ENCODE data around the gene TPRN. TPM values are rescaled to one million over a fixed set of nuclear protein-coding genes. Genes with fewer than 3 reads are reported as not detected.

TPRN gene
- total and polyA plus RNA-seq, 9 of the 15 experiments (the other 6 are each of a cell fraction or from before 2014, with no cell fraction given) = 0.31 to 31.9 (median 4.4) TPM

- ChIA-PET POLR2A (interaction anchor here (0.5 to 1.3 kb wide), 4 partner anchors 9 to 101 kb away, joined by 3 to 5 read pairs (median 4); no protein-coding TSS in a partner anchor), CTCF (ENCODE audit: low intra/inter-chr PET ratio) (no interaction called here)
- DNase-seq (ENCODE audit: extremely low read depth in 1 of 4, low spot score in 3 of 4) (peak in 2 of 4 experiments; percentile 38 to 49), ATAC-seq (no peak), FAIRE-seq (no peak)
- TF ChIP-seq TAL1 (IDR thresholded peaks at IDR 0.05) (peak; percentile 27; the same call in 1 of the 2 replicates), AFF4 (CRISPR knock-in tag; IDR thresholded peaks at IDR 0.05) (no peak), JUNB (CRISPR knock-in tag; conservative IDR thresholded peaks at IDR 0.05) (no peak), ZNF79 (CRISPR knock-in tag; IDR thresholded peaks at IDR 0.05; ENCODE audit: low read depth) (no peak), CBFA2T2 (conservative IDR thresholded peaks at IDR 0.05) (peak; percentile 44), MIER1 (IDR thresholded peaks at IDR 0.05; ENCODE audit: low read depth) (no peak), MYC (IDR thresholded peaks at IDR 0.05; ENCODE audit: low read depth, low read length) (no peak), MYC (CRISPR knock-in tag; IDR thresholded peaks at IDR 0.05; ENCODE audit: borderline replicate concordance, low read depth) (no peak), ILK (tag; IDR thresholded peaks at IDR 0.05; ENCODE audit: borderline replicate concordance, low read depth) (no peak), TEAD4 (IDR thresholded peaks at IDR 0.05; ENCODE audit: low read length) (peak; percentile 47), TEAD4 (CRISPR knock-in tag; IDR thresholded peaks at IDR 0.05; ENCODE audit: borderline replicate concordance) (no peak), CBFA2T3 (IDR thresholded peaks at IDR 0.05) (peak; percentile 72), PREB (CRISPR knock-in tag; IDR thresholded peaks at IDR 0.05) (no peak)
- H3K4me1 ChIP-seq (replicated peaks in 1 of 2; ENCODE audit: control insufficient read depth in 2 of 2, insufficient read depth in 2 of 2, low read length in 2 of 2) = peaks cover 25 to 52% of the 10 kb centered on the region in 2 experiments
- WGBS (ENCODE audit: insufficient coverage, low coverage, missing lambda C conversion rate) = 18% methylated on average over 6 of the region's 7 CpGs
- intact Hi-C loops (cut with micrococcal nuclease) = no loop called here
- H4K20me1 ChIP-seq (replicated peaks; ENCODE audit: control insufficient read depth, insufficient read depth, low read length) = peaks cover 3% of the 10 kb centered on the region
- peaks cover 3% of the 10 kb centered on the region for H3K9me1 ChIP-seq (ENCODE audit: control insufficient read depth, insufficient read depth, low read length)
- H3K9me3 ChIP-seq (replicated peaks; ENCODE audit: control insufficient read depth, insufficient read depth, low read depth, low read length) = no peaks in the 10 kb centered on the region
- no TSS peak for BruUV-seq (replicated peaks)
- H2AFZ ChIP-seq (ENCODE audit: low read depth, low read length) = no peak overlapping the region
- no peaks in the 10 kb centered on the region for H3K27me3 ChIP-seq (ENCODE audit: control insufficient read depth in 2 of 2, insufficient read depth in 2 of 2, low read length in 2 of 2)
- H3K79me2 ChIP-seq (ENCODE audit: control insufficient read depth, insufficient read depth, low read length) = peaks cover 52% of the 10 kb centered on the region
- in situ Hi-C loops (cut with MboI) = no loop called here
- peak overlapping the region; percentile 99 for H3K4me3 ChIP-seq
- H3K9ac ChIP-seq (ENCODE audit: insufficient read depth in 1 of 2, low read depth in 2 of 2, low read length in 2 of 2) = peak overlapping the region; percentile 92 to 98
- peak overlapping the region; percentile 95 for H3K4me2 ChIP-seq (ENCODE audit: insufficient read depth, low read length)
- H3K27ac ChIP-seq (ENCODE audit: extremely low read depth, low read depth, low read length) = peak overlapping the region; percentile 88
- H3K36me3 ChIP-seq (ENCODE audit: control insufficient read depth, insufficient read depth, low read length) = peaks cover 46% of the 10 kb centered on the region; the same call in 2 of the 3 replicates
These were observed 6.1 kb upstream of the TPRN start for GRCh38 chr9:137206602-137207001.
